Ovary (tissue), 9 donors: ENCODE results near the gene PCDHGB7. TPM values are rescaled to one million over a fixed set of nuclear protein-coding genes. Genes with fewer than 3 reads are reported as not detected.

Experiments
- DNase-seq, 5 donors: peaks; one replicate each; pipeline ENCODE4 v3.0.0-alpha.2; 2019 to 2020
- H3K27ac ChIP-seq, 2 donors: fragments of 200-600 bp; one replicate each; pipeline versions ENCODE4 v1.5.1 to v1.8.0; 2019 to 2022
- H3K27me3 ChIP-seq: fragments of 200-600 bp; one replicate; pipeline ENCODE4 v1.8.0; 2022
- H3K36me3 ChIP-seq: fragments of 200-600 bp; sonication (generic); one replicate; pipeline ENCODE4 v1.5.1; 2019
- H3K4me1 ChIP-seq: one replicate; pipeline ENCODE4 v1.8.1; 2013; ENCODE audit warnings: mild to moderate bottlenecking, moderate library complexity; ENCODE audit not compliant: insufficient read depth
- H3K4me3 ChIP-seq: fragments of 200-600 bp; sonication (generic); one replicate; pipeline ENCODE4 v1.5.1; 2017
- H3K9me3 ChIP-seq, 2 donors: fragments of 200-600 bp in 1 of 2; sonication (generic) in 1 of 2; one replicate each; pipeline versions ENCODE4 v1.5.1 to v1.8.1; 2013 to 2019; ENCODE audit warnings: mild to moderate bottlenecking in 1 of 2, moderate library complexity in 1 of 2
- EP300 ChIP-seq: sonication (generic); formaldehyde crosslinking; IDR thresholded peaks from one replicate; pipeline ENCODE4 v1.6.1; 2017; ENCODE audit warnings: antibody characterized with exemption
- POLR2A ChIP-seq: fragments of 450-650 bp; IDR thresholded peaks from one replicate; pipeline ENCODE4 v1.6.1; 2017; ENCODE audit warnings: antibody characterized with exemption, mild to moderate bottlenecking, moderate library complexity
- WGBS, 3 donors: extraction: QIAGEN DNeasy Blood & Tissue Kit in 1 of 3; methylation state at CpG; one replicate each; pipeline versions ENCODE4 v1.1.5 to v1.1.7; 2013 to 2017; 5-methylcytosine and 5-hydroxymethylcytosine counted together
- intact Hi-C, 4 donors: fragments of 100-400 bp; cut with DNase I; formaldehyde crosslinking; loops; one replicate each; pipeline versions ENCODE4 v1.11.0 to v1.15.1; 2022 to 2023
- polyA plus RNA-seq, 2 donors: library from polyadenylated mRNA; stranded (reverse); fragments of 200-250 nt in 1 of 2; fragments of 350-450 nt in 1 of 2; fragmentation: Illumina TruSeq in 1 of 2; extraction: RNeasy Lipid Tissue Mini Kit (QIAGEN cat#74804) in 1 of 2; gene quantifications; one replicate each; pipeline ENCODE4 v1.2.3, GENCODE V29; 2013 to 2014
- total RNA-seq, 7 donors: library from RNA; depleted of rRNA in 2 of 7; stranded (reverse); fragments of >200 nt in 2 of 7; fragmentation: NEBNext Ultra II Directional in 3 of 7; extraction: Animal tissue kit (Norgen Biotek cat#: 25700) in 3 of 7; gene quantifications; one replicate each; pipeline versions ENCODE4 v1.1.0 to v1.2.4, GENCODE V29; 2016 to 2023
- TF ChIP-seq, protein P1 (sequence below), 3 donors: fragments of 450-650 bp in 2 of 3; fragments of 200-600 bp in 1 of 3; IDR thresholded peaks; one replicate each; pipeline versions ENCODE4 v1.5.1 to v1.8.0; 2016 to 2022; ENCODE audit warnings: antibody characterized with exemption in 3 of 3, mild to moderate bottlenecking in 1 of 3
- donor health status: DM: no; HTN: no; CAD: no; lungs with moderate emphysema.
- donor health status: DM: no; HTN: no; CAD: no.
- donor health status: Bipolar disorder and iron deficiency.
- donor health status: DM: yes; HTN: yes; CAD: no.
- donor health status: DM: no; HTN: no; CAD: no.
- donor health status: DM: yes; HTN: yes; CAD: no.

Gene PCDHGB7
- total and polyA plus RNA-seq, 9 donors: 8.0 to 22.9 (median 19.9) TPM

DNA sequence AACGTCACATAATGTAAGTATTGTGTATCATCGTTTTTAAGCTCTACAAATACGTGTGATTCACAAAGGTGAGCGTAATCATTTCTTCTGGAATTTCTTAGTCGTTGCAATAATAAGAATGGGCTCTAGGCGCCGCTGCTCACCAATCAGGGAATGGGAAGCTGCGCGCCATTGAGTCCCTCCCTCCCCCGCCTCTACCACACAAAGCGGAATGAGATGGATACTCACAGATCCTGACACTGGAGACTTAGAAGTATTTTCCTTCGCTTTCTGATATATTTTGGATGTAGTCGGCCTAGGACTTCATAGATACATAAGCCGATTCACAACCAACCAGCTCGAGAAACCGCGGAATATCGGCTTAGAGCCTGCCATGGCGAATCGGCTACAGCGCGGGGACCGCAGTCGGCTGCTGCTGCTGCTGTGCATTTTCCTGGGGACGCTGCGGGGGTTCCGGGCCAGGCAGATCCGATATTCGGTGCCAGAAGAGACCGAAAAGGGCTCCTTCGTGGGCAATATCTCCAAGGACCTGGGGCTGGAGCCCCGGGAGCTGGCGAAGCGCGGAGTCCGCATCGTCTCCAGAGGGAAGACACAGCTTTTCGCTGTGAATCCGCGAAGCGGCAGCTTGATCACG, 3.5 kb downstream of the PCDHGB7 start, which contains the start of gene PCDHGA11:
PCDHGA11 (plus strand) TSS at position 197 of the 634 bp plus-strand sequence; CDS start at position 374, 177 bp downstream.
- H3K27ac ChIP-seq: no peak within 1 kb of the TSS
- WGBS, 3 donors: 10 to 15% (median 11%) methylated on average over 42 of the region's 42 CpGs
- H3K9me3 ChIP-seq: peaks cover 17 to 45% of the 10 kb centered on the region in 2 donors
- intact Hi-C loops: no loop called here
- no peak for DNase-seq
- TF ChIP-seq EP300: no peak
- no peak for TF ChIP-seq POLR2A
- TF ChIP-seq, protein P1, sequence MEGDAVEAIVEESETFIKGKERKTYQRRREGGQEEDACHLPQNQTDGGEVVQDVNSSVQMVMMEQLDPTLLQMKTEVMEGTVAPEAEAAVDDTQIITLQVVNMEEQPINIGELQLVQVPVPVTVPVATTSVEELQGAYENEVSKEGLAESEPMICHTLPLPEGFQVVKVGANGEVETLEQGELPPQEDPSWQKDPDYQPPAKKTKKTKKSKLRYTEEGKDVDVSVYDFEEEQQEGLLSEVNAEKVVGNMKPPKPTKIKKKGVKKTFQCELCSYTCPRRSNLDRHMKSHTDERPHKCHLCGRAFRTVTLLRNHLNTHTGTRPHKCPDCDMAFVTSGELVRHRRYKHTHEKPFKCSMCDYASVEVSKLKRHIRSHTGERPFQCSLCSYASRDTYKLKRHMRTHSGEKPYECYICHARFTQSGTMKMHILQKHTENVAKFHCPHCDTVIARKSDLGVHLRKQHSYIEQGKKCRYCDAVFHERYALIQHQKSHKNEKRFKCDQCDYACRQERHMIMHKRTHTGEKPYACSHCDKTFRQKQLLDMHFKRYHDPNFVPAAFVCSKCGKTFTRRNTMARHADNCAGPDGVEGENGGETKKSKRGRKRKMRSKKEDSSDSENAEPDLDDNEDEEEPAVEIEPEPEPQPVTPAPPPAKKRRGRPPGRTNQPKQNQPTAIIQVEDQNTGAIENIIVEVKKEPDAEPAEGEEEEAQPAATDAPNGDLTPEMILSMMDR (IDR thresholded peaks at IDR 0.05): no peak
- H3K4me1 ChIP-seq: peaks cover 2% of the 10 kb centered on the region
- no peak within 1 kb of the TSS for H3K4me3 ChIP-seq
- no peaks in the 10 kb centered on the region for H3K27me3 ChIP-seq
- no peaks in the 10 kb centered on the region for H3K36me3 ChIP-seq

DNA sequence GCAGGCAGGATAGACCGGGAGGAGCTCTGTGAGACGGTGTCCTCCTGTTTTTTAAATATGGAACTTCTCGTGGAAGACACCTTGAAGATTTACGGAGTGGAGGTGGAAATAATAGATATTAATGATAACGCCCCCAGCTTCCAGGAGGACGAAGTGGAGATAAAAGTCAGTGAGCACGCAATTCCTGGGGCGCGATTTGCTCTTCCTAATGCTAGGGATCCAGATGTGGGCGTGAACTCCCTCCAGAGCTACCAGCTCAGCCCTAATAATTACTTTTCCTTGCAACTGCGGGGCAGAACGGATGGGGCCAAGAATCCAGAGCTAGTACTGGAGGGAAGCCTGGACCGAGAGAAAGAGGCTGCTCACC, 4.0 kb downstream of the PCDHGB7 start:
- Histone ChIP-seq H3K36me3 (no peaks in the 10 kb centered on the region), H3K27me3 (no peaks in the 10 kb centered on the region), H3K4me1 (peaks cover 2% of the 10 kb centered on the region), H3K9me3 (peaks cover 19 to 49% of the 10 kb centered on the region in 2 donors), H3K4me3 (no peak overlapping the region), H3K27ac (no peak overlapping the region)
- intact Hi-C loops: no loop called here
- TF ChIP-seq EP300: no peak
- no peak for TF ChIP-seq POLR2A
- TF ChIP-seq, protein P1 (IDR thresholded peaks at IDR 0.05): no peak
- no peak for DNase-seq
- WGBS, 3 donors: 8 to 12% (median 11%) methylated on average over 13 of the region's 13 CpGs

DNA sequence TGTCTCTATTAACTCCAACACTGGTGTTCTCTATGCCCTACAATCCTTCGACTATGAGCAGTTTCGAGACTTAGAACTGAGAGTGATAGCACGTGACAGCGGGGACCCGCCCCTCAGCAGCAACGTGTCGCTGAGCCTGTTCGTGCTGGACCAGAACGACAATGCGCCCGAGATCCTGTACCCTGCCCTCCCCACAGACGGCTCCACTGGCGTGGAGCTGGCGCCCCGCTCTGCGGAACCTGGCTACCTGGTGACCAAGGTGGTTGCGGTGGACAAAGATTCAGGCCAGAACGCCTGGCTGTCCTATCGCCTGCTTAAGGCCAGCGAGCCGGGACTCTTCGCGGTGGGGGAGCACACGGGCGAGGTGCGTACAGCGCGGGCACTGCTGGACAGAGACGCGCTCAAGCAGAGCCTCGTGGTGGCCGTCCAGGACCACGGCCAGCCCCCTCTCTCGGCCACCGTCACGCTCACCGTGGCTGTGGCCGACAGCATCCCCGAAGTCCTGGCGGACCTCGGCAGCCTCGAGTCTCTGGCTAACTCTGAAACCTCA, 5.3 kb downstream of the PCDHGB7 start:
- H3K27me3 ChIP-seq: no peaks in the 10 kb centered on the region
- H3K36me3 ChIP-seq: no peaks in the 10 kb centered on the region
- no peak for DNase-seq
- H3K4me1 ChIP-seq: peaks cover 2% of the 10 kb centered on the region
- intact Hi-C loops: no loop called here
- 18 to 31% (median 20%) methylated on average over 37 to 42 of the region's 42 CpGs for WGBS, 3 donors
- no peak overlapping the region for H3K27ac ChIP-seq
- H3K4me3 ChIP-seq: no peak overlapping the region
- H3K9me3 ChIP-seq: peaks cover 22 to 61% of the 10 kb centered on the region in 2 donors
- TF ChIP-seq EP300 (no peak), POLR2A (no peak)
- TF ChIP-seq, protein P1 (IDR thresholded peaks at IDR 0.05): no peak

DNA sequence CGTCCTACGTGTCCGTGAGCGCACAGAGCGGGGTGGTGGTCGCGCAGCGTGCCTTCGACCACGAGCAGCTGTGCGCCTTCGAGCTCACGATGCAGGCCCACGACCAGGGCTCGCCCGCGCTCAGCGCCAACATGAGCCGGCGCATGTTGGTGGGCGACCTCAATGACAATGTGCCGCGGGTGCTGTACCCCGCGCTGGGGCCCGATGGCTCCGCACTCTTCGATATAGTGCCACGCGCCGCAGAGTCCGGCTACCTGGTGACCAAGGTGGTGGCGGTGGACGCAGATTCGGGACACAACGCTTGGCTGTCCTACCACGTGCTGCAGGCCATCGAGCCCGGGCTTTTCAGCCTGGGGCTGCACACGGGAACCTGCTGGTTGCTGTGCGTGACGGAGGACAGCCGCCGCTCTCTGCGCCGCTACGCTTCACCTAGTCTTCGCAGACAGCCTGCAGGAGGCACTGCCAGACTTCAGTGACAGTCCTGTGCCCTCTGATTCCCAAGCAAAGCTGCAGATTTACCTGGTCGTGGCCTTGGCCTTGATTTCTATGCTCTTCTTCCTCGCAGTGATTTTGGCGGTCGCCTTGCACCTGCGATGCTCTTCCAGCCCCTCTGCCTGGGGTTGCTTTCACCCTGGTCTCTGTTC, 10.4 kb downstream of the PCDHGB7 start:
- WGBS, 3 donors: 36 to 53% (median 36%) methylated on average over 31 to 53 of the region's 53 CpGs
- Histone ChIP-seq H3K36me3 (no peaks in the 10 kb centered on the region), H3K9me3 (peaks cover 17 to 58% of the 10 kb centered on the region in 2 donors), H3K27me3 (no peaks in the 10 kb centered on the region), H3K4me1 (no peaks in the 10 kb centered on the region), H3K27ac (no peak overlapping the region), H3K4me3 (no peak overlapping the region)
- TF ChIP-seq POLR2A (no peak), EP300 (no peak)
- TF ChIP-seq, protein P1 (IDR thresholded peaks at IDR 0.05): no peak
- no peak for DNase-seq
- intact Hi-C loops: no loop called here
